SKM-1 (cell line): ENCODE measurements around the gene DOCK9.

Source experiments
- DNase-seq: peaks from one replicate; lab custom pipeline; 2025; ENCODE audit not compliant: unreplicated experiment; lab: John Stamatoyannopoulos, UW

The DOCK9 gene

DNA sequence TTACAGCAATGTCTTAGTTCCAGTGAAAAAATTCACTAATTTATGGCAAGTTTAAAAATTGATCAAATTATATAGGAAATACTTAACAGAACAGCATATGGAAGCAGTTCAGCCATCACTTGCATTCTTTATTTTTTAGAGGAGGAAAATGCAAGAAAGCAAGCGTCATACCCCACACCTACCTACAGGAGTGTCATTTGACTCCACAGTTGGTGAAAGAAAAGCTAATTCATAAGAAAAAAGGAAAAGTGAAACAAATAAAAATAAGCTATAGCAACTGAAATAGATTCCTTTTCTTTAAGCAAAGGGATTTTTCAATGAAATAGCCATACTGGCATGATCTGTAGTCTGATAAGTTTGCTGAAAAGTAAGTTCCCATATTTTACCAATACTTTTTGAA is 111.0 kb downstream of the DOCK9 start:
- no peak for DNase-seq

- DNase-seq = no peak
These were observed 117.4 kb downstream of the DOCK9 start for GRCh38 chr13:98860491-98860890.

DNA sequence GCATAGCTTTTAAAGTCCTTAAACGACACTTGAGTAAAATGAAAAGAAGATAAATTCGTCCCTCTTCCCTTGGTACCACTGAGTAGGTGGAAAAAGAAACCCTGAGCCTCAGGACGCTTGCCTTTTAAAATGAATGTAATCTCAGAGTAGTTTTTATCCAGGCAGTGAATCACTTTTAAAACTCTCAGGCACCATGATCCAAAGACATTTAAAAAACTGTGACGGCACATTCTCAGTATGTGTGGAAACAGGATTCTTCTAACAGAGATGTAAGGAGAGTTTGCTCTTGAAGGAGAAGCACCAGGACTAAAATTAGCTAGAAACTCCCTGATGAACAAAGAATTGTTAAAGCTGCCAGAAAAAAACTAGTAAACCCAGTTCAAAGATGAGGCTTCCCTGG is 119.7 kb downstream of the DOCK9 start:
- no peak for DNase-seq

GRCh38 chr13:98856983-98857382 is 120.9 kb downstream of the DOCK9 start:
- no peak for DNase-seq

- DNase-seq = no peak
These were observed 123.4 kb downstream of the DOCK9 start for GRCh38 chr13:98854448-98854847.

- DNase-seq = no peak
These were observed 124.1 kb downstream of the DOCK9 start for GRCh38 chr13:98853771-98854221.

- no peak for DNase-seq
These were observed 126.6 kb downstream of the DOCK9 start for GRCh38 chr13:98851276-98851675.

GRCh38 chr13:98848746-98849145 is 129.1 kb downstream of the DOCK9 start:
- no peak for DNase-seq

- DNase-seq = no peak
These were observed 130.1 kb downstream of the DOCK9 start for GRCh38 chr13:98847780-98848179.

GRCh38 chr13:98846986-98847385 is 130.9 kb downstream of the DOCK9 start:
- DNase-seq = no peak

DNA sequence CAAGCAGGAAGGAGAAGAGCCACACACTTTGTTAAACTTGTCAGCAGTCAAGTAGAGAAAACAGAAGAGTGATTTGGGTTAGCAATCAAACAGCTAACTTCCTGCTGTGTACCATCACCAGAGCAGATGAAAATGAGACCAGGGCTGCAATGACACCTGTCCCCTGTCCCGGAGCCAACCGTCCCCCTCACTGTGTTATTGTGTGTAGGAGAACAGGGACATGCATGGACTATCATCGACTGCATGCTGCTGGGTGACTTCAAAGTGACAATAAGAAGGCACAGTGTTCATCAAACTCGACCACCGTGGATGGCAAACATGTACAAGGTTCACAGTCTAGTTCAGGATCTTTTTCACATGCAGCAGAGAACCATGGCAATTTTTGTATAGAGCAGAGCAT is 131.3 kb downstream of the DOCK9 start:
- no peak for DNase-seq

DNA sequence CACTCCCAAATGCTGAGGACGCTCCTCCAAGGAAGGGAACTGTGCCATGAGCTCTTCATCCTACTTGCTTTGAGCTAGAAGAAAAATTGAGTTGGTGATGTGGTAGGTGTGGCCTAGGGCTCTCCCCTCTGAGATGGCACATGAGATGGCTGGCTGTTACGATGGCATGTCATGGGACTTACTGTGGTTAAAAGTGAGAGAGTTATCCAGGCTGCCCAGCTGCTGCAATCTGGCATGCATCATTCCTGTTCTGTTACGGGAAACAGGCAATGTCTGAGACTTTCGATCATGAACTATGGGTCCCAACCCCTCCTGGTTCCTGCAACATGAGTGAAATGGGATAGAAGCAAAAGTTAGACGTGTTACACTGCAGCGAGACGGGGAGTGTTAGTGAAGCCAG is 132.1 kb downstream of the DOCK9 start:
- no peak for DNase-seq

GRCh38 chr13:98844021-98844420 is 133.8 kb downstream of the DOCK9 start:
- DNase-seq = no peak

DNA sequence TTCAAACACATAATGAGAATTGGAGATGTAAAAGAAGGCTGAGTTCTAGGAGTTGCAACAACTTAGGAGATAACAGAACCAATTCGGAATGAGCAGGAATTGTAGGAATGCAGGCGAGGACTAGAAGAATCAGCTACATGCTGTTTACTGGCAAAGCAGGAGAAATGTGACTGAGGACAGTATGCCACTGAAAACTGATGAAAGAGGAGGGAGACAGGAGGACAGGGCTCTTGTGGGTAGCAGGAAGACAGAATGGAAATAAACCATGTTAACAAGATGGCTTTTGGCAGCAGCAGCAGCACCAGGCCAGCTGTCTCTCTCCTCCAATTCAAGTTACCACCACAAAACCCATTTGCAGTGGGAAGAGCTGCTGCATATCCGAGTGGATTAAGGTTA is 134.4 kb downstream of the DOCK9 start:
- no peak for DNase-seq

DNA sequence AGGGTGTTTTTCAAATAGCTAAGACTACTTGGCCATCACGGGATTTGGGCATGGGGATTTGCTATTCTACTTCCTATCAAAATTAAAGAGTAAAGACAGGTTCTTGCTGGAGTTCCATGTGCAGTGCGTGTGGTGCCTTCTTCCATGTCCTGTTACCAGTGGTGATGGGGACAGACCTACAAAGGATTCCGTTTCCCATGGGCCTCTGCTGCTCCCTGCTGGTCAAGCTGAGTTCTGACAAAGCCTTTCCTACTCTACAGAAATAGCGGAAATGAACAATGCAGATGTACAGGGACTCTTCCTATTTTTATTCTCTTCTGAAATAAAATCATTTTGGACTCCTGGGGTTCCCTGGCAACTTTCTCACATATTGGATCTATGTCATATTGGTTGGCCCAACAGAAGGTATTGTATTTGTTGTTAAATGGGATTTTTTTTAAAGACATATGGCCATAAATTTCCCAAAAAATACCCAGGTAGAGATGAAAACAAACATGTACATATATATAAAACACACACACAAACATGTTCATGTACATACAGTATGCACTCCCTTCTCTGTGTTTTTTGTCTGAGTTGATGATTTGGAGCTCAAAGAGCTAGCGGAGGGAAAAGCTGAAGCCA is 134.9 kb downstream of the DOCK9 start:
- peak; percentile 67 for DNase-seq

GRCh38 chr13:98842070-98842469 is 135.8 kb downstream of the DOCK9 start:
- DNase-seq = no peak

- peak; percentile 8 for DNase-seq
These were observed 137.8 kb downstream of the DOCK9 start for GRCh38 chr13:98839856-98840769.

DNA sequence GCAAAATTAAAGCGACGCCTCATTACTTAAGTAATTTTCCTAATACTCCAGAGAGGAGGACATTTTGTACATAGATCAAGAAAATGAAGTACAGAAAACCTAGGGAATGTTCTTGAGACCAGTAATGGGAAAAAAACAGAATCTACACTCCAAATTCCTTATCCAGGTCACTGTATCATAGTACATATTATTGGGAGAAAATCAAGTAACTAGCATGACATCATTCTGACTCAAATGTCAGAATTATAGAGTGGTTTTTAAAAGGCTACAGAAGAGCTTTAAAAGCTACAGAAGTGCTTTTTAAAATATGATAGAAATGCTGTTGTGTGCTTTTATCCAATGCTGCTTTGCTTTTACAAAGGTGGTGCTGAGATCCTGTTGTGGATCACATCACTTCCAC is 139.1 kb downstream of the DOCK9 start:
- no peak for DNase-seq

DNA sequence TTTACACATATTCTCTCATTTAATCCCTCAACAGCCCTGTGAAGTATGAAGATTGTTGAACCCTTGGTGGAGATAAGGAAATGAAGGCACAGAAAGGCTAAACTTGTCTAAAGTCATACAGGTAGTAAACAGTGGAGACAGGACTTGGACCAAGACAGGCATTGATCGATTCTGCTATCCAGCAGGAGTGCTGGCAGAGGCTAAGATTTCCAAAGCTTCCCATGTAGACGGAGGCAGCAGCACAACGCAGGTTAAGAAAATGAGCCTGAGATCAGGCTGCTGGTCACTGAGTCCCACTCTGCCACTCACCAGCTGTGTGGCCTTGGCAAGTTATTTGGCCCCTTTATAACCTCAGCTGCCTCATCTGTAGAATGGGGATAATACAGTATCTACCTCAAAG is 140.0 kb downstream of the DOCK9 start:
- DNase-seq = no peak

DNA sequence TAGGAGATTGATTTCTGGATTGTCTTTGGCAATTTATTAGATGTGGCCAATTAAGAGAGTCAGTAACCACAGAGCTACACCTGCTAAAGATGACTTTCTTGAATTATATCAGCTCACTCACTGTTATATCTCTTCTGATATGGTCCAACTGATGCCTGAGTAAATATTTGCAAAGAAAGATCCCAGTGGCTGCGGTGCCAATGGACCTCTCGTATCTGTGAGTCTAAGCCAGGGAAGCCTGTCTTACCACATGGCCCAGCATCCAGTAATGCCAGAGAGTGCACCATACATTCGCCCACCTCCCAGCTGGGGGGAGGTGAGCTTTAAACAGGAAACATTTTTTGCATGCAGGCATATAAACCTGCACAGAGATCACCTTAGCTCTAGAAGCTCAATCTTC is 142.7 kb downstream of the DOCK9 start:
- DNase-seq = no peak

GRCh38 chr13:98834254-98834960 is 143.5 kb downstream of the DOCK9 start:
- DNase-seq = no peak

DNA sequence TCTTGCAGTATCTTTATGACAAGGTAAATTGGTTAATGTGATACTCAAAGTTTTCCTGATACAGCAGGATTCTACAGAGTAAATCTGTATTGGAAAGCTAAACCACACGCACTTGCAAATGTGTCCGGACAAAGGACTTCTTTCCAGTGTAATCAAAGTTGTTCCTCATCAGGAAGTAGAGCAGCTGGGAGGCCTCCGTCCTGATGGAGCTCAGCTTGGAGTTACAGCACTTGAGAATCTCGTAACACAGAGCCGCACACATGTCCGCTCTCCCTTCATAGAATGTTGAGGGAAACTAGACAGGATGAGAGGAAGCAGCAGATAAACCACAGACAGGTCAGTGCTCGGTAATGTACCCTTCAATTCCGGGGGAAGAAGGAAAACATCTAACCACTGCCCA is 146.6 kb downstream of the DOCK9 start:
- DNase-seq = no peak
